HL-60 (cell line): ENCODE data around the gene GSX2.

Experiments used
- POLR2AphosphoS5 ChIP-seq: IDR thresholded peaks from 2 replicates; pipeline ENCODE4 v1.6.1; 2012; ENCODE audit warnings: low read depth
- TF ChIP-seq, protein P1 (sequence below): IDR thresholded peaks from one replicate; pipeline ENCODE4 v1.5.1; 2011; ENCODE audit warnings: low read length, control low read depth, inconsistent platforms; ENCODE audit not compliant: insufficient read depth

DNA sequence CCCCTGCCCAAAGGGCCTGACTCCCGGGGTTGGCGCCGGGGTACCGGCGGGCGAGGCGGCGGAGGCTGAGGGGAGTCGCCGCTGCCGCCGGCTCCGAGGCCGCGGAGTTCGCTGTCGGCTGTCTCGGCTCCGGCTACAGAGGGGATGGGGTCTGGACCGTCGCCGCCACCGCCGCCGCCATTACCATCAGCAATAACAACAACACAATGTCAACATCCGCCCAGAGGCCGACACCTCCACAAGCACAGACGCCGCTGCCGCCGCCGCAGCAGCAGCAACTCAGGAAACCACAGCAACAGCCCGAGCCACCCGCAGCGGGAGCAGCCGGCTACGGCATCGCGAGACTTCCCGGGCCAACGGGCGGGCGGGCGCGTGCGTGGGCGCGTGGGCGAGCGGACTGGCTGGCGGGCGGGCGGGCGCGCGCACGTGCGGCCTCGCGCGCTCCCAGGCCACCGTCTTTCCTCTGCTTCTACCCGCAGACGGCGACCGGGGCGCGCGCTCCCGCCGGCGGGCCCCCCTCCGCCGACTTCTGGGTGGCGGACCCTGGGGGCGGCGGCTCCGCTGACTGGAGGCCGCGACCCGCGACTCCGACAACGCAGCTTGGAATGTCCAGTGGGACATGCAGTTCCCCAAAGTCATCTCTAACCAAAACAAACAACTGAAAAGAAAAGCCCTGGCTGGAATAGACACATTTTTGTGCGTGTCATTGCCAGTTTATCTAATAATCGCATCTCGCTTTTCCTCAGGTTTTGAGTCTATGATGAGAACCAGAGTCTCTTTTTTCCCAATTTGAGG is 35.4 kb upstream of the GSX2 start, which contains the start of gene CHIC2:
- TF ChIP-seq, protein P1, sequence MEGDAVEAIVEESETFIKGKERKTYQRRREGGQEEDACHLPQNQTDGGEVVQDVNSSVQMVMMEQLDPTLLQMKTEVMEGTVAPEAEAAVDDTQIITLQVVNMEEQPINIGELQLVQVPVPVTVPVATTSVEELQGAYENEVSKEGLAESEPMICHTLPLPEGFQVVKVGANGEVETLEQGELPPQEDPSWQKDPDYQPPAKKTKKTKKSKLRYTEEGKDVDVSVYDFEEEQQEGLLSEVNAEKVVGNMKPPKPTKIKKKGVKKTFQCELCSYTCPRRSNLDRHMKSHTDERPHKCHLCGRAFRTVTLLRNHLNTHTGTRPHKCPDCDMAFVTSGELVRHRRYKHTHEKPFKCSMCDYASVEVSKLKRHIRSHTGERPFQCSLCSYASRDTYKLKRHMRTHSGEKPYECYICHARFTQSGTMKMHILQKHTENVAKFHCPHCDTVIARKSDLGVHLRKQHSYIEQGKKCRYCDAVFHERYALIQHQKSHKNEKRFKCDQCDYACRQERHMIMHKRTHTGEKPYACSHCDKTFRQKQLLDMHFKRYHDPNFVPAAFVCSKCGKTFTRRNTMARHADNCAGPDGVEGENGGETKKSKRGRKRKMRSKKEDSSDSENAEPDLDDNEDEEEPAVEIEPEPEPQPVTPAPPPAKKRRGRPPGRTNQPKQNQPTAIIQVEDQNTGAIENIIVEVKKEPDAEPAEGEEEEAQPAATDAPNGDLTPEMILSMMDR: no peak
- peak; percentile 85 for TF ChIP-seq POLR2AphosphoS5
